NCI-H1417 treated with DMSO at 0.1 percent for 48 hours (cell line): ENCODE data around the gene CASQ2.

Experiments used
- DNase-seq: peaks from one replicate; lab custom pipeline; 2025; lab: John Stamatoyannopoulos, UW

Gene CASQ2

DNA sequence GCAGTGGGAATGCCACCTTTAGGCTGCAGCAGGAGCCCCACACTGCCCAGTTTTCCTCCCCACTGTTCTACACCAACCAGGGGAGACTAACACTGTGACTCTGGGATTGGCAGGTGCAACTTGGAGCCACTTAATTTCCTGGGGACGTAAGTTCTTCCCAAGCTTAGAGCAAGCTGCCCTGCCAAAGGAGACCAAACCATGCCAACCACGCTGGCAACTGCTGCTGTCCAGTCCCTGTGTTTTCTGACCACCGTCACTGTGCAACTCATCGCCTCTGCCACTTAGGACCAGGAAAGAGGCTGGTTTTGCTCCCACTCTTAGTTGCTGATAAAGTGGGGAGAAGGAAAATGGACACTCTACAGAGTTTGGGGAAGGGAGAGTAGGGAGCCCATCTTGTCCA is 76.3 kb downstream of the CASQ2 start:
- DNase-seq = no peak

DNA sequence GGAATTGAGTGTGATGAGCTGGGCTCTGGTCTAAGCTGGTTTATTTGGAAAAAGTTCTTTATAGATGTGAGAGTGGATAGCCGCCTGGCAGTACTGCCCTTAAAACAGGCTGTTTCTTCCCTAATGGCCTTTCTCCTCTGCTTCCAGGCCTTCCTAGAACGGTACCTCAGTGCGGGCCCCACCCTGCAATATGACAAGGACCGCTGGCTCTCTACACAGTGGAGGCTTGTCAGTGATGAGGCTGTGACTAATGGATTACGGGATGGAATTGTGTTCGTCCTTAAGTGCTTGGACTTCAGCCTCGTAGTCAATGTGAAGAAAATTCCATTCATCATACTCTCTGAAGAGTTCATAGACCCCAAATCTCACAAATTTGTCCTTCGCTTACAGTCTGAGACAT is 77.5 kb downstream of the CASQ2 start:
- DNase-seq = no peak

DNA sequence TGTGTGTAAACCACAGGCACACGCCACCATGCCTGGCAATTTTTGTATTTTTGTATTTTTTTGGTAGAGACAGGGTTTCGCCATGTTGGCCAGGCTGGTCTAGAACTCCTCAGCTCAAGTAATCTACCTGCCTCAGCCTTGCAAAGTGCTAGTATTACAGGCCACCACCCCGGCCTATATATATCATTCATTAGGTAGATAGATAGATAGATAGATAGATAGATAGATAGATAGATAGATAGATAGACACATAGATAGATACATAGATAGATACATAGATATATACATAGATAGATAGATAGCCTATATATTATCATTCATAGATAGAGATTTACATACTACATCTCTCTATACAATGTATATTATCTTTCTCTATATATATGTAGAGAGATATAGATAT is 80.8 kb downstream of the CASQ2 start:
- DNase-seq = no peak

- no peak for DNase-seq
These were observed 83.3 kb downstream of the CASQ2 start for GRCh38 chr1:115685029-115685705.

DNA sequence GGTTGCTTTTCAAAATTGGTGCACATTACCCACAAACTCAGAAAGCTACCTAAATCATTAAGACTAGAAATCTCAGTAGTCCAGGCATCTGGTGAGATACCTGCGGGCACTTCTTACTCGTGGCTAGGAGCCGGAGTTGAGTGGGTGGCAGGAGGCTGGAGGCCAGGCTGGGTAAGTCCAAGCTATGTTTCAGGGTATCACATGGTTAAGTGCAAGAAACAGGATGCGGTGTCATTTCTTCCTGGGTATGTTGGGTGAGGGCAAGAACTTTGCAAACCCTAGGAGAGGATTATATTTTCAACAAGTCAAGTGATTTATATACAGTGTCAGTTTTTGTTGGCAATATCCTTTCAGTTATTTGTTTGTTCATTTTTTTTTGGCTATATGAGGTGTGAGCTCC is 85.7 kb downstream of the CASQ2 start:
- no peak for DNase-seq

DNA sequence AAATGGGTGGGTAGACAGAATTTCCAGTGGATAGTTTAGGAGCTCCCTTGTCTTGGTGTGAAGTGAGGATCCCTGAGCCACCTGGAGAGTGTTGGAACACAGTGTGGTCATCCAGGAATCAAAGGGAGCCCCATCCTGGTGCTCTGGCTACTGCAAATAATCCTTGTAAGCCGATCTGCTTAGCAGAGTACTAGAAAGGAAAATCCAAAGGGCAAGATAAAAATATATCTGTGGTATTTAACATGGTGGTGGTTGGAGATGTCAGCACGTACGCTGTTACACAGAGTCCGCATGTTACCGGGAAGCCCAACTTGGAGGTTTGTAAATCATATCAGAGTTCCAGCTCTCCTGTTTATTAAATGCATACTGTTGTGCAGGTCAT is 87.8 kb downstream of the CASQ2 start:
- no peak for DNase-seq

DNA sequence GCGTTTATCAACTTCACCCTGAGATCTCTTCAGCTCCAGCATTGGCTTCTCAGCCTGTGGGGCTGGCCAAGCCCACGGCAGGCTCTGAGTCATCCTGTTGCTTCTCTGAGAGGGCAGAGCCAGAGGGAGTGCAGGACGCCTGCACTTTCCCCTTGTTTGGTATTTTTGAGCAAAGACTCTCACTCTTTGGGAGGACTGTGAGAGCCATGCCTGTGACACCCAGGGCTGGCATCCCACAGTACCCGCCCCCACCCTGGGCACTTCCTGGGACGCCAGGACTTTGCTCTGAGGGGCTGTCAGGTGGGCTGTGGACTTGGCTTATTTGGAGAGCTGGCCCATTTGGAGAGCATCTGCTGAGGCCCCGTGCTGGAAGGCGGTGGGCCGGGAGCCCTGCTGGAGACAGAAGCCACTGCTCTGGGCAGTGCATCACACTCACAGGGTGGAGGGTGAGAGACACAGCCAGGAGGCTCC is 89.3 kb downstream of the CASQ2 start:
- no peak for DNase-seq

DNA sequence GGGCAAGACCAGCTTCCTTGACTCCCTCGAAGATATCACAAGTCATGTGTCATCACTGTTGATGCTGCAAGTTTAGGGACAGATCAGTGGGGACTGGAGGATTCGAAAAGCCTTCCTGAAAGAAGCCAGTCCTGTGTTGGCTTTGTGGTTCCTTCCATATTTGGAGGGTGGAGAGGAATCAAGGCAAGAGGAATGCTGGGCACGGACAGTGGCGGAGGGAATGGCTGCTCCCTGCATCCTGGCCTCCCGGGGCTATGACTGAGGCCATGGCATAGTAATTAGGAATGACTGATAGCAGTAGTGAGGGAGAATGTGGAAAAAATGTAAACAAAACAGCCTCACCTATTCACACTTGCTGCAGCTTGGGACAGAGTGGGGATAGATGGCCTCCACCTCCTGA is 90.4 kb downstream of the CASQ2 start:
- no peak for DNase-seq

DNA sequence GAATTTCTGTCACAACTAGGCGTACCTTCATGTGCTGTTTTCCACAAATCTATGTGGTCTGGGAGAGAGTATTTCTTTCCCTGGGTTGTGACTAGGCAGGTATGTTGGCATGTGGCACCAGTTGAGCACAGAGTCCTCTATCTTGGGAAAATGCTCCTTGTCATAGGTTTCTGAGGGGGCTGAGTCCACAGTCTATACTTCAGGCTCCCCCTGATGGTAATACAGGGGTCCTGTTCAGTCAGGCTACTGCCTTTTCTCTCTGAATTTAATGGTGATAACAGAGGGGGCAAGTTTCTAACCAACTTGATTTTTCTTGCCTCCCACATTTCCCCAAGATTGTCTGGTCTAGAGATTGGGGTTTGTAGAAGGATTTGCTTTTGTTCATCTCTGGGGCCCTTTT is 90.9 kb downstream of the CASQ2 start:
- no peak for DNase-seq

DNA sequence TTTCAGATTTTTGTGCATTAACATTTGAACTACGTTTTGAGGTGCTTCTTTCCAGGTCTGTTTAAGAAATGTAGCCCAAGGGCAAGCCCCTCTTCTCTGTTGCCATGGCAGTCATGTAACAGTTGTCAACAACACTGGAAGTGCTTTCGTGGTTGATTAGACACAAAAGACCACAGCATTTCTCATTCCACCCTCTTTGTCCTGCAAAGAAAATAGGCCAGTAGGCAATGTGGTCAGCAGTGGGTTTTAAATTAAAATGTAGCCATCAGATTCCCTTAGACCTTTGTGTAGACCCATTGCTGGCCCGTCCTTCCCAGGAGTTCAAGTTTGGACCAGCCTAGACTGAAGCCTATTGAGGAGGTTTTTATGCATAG is 91.3 kb downstream of the CASQ2 start:
- no peak for DNase-seq

GRCh38 chr1:115676498-115677181 is 91.9 kb downstream of the CASQ2 start:
- DNase-seq = no peak

DNA sequence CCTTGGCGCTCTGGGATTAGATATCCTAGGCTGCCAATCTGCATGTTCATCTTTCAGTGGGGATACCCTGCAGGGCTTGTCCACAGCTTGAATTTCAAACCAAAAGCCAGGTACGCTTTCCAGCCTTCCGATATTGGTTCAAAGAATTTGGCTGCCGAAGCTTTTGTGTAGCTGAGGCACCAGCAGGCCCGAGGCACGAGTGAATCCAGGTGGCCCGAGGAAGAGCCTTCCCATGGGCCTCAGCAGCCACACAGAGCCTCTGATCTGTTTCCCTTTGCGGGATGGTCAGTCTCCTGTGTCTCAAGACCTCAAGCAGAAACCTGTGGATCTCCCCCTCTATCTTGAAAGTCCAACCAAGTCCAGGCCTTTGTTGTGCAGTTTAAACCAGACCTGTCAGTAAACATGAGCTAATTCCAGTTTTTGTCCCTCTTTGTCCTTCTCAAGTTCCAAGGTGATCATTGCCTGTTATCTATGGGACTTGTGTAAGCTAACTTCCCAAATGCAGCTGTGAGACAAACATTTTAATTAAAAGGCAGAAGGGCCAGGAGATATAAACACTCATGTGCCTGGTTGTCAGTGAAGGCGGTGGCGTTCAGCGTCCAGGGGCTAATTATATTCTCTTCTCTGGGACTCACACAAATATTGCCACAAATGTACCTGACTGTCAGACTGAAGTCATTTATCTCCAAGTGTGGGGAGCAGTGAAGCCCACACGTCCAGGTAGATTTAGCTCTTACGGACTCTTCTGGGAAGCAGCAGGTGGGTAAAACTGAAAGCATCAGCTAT is 96.1 kb downstream of the CASQ2 start:
- no peak for DNase-seq

- no peak for DNase-seq
These were observed 97.2 kb downstream of the CASQ2 start for GRCh38 chr1:115671176-115671934.

GRCh38 chr1:115670476-115671175 is 97.9 kb downstream of the CASQ2 start:
- DNase-seq = peak; percentile 53

DNA sequence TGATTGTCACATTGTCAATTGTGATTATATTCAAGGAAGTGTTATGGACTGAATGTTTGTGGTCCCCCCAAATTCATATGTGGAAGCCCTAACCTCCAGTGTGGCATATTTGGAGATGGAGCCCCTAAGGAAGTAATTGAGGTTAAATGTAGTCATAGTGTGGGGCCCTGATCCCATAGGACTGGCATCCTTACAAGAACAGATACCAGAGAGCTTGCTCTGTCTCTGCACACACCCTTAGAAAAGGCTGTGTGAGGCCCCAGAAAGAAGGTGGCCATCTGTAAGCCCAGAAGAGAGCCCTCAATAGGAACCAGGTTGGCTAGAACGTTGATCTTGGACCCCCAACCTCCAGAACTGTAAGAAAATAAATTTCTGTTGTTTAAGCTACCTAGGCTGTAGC is 98.6 kb downstream of the CASQ2 start:
- no peak for DNase-seq

DNA sequence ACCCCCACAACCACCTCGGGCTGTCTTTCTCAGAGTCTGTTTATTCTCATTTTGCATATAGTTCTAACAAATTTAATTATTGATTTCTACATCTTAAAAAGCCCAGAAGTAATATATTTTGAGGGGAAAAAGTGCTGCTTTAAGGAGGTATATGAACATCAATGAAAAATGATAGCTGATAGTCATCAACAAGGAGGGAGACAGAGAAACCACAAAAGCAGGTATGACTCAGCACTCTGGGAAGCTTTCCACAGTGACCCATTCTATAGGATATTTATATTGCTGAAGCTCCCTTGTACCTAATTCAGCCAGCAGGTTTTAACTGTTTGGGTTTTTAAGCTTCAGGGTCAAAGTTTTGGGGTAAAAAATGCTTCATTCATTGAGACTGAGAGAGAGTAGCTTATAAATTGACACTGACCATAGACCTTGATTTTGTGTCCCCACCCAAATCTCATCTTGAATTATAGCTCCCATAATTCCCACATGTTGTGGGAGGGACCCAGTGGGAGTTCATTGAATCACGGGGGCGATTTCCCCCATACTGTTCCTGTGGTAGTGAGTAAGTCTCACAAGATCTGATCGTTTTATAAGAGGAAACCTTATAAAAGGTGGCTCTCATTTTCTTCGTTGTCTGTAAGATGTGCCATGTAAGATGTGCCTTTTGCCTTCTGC is 99.4 kb downstream of the CASQ2 start:
- no peak for DNase-seq

- no peak for DNase-seq
These were observed 99.9 kb downstream of the CASQ2 start for GRCh38 chr1:115668579-115668978.

DNA sequence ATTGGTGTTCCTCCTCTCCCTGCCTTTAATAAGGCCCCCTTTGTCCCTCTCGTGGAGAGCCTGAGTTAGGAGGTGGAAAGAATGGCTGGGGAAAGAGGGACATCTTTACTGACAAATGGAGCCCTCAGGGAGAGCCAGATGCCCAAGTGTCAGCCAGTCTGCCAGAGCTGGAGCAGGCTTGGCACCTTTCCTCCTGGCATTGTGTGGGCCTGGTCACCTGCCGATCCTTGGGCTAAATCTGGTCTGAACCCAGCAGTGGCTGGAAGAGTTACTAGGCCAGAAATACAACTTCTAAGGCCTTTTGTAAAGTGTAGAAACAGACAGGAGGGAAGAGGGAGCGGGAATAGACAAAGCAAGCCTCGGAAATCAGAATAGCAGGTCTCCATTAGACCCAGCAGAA is 101.8 kb downstream of the CASQ2 start:
- no peak for DNase-seq

GRCh38 chr1:115666206-115666605 is 102.3 kb downstream of the CASQ2 start:
- DNase-seq = no peak

DNA sequence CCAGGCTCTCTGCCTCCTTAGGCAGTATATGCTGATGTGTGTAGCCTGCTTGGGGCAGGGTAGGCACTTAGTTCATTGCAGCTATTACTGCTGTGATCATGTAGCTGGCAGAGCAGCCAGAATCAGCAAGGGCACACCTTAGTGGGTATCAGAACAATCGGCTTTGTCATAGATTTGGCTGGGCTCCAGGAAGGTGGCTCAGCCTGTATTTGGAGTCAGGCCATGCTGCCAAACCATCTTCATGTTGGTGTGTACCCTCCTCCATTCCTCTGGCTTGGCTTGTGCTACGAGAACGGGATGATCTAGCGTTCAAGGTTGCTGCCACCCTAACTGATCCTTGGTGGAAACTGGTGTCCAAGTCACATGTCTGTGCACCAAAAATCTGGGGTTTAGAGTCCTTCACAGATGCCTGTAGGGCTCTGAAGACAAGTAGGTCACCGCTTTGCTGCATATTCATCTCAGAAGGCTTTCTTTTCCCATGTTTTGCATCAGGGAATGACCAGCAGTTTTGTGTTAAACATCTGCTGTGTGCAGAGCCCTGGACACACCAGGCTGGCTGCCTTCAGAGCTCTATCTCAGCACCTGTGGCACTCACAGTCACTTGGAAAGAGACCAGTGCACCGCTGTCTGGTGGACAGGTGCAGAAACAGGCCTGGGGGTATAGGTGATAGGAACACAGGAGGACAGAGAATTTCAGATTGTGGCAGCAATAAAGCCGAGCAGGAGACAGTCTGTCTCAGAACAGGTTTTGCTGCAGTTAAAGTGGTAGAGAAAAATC is 103.0 kb downstream of the CASQ2 start:
- no peak for DNase-seq
